Measurements from ENCODE around the gene TP53AIP1. TPM values are rescaled to one million over a fixed set of nuclear protein-coding genes. Genes with fewer than 3 reads are reported as not detected.

The TP53AIP1 gene
- total RNA-seq, 3 donors from 2014 or later (not counting 1 experiment from before 2014, with no cell fraction given): not detected

GRCh38 chr11:128967578-128967977 lies 24.9 kb upstream of the TP53AIP1 start:
- intact Hi-C loops (cut with micrococcal nuclease): no loop called here
- Mint-ChIP-seq H3K4me3 (no peak overlapping the region), H3K27ac (no peak overlapping the region), H3K36me3 (no peaks in the 10 kb centered on the region), H3K4me1 (peaks cover 31 to 39% of the 10 kb centered on the region in 2 donors), H3K9me3 (no peaks in the 10 kb centered on the region), H3K27me3 (ENCODE audit: low read depth in 2 of 2) (no peaks in the 10 kb centered on the region)
- Histone ChIP-seq H3K4me1 (ENCODE audit: control insufficient read depth, insufficient read depth, low read length) (peaks cover 15% of the 10 kb centered on the region), H3K36me3 (ENCODE audit: control insufficient read depth, insufficient read depth, low read length) (no peaks in the 10 kb centered on the region), H3K4me3 (ENCODE audit: low read length) (no peak overlapping the region), H3K9me3 (ENCODE audit: control insufficient read depth, insufficient read depth, low read length) (no peaks in the 10 kb centered on the region), H3K27me3 (ENCODE audit: control insufficient read depth, insufficient read depth, low read length) (no peaks in the 10 kb centered on the region), H3K27ac (ENCODE audit: low read length) (no peak overlapping the region)
- 85% methylated on average over 5 of the region's 6 CpGs for WGBS (ENCODE audit: insufficient coverage)
- no peak for DNase-seq
- ATAC-seq: no peak
- TF ChIP-seq CTCF (IDR thresholded peaks at IDR 0.05): no peak

GRCh38 chr11:128965485-128965884 lies 22.8 kb upstream of the TP53AIP1 start:
- H3K9me3 Mint-ChIP-seq: no peaks in the 10 kb centered on the region
- H3K4me3 Mint-ChIP-seq: peak overlapping the region; percentile 1
- Histone ChIP-seq H3K4me1 (ENCODE audit: control insufficient read depth, insufficient read depth, low read length) (peaks cover 12% of the 10 kb centered on the region), H3K27ac (ENCODE audit: low read length) (no peak overlapping the region), H3K36me3 (ENCODE audit: control insufficient read depth, insufficient read depth, low read length) (no peaks in the 10 kb centered on the region), H3K27me3 (ENCODE audit: control insufficient read depth, insufficient read depth, low read length) (no peaks in the 10 kb centered on the region), H3K9me3 (ENCODE audit: control insufficient read depth, insufficient read depth, low read length) (no peaks in the 10 kb centered on the region), H3K4me3 (ENCODE audit: low read length) (no peak overlapping the region)
- H3K36me3 Mint-ChIP-seq: no peaks in the 10 kb centered on the region
- H3K4me1 Mint-ChIP-seq: peaks cover 27 to 35% of the 10 kb centered on the region in 2 donors
- no peak for DNase-seq
- peak overlapping the region; percentile 13 to 21 for H3K27ac Mint-ChIP-seq
- intact Hi-C loops (cut with micrococcal nuclease): no loop called here
- 34% methylated on average over 4 of the region's 4 CpGs for WGBS (ENCODE audit: insufficient coverage)
- ATAC-seq: peak; percentile 82 to 84 (median 83)
- H3K27me3 Mint-ChIP-seq (ENCODE audit: low read depth in 2 of 2): no peaks in the 10 kb centered on the region
- no peak for TF ChIP-seq CTCF (IDR thresholded peaks at IDR 0.05)

- Histone ChIP-seq H3K36me3 (ENCODE audit: control insufficient read depth, insufficient read depth, low read length) (no peaks in the 10 kb centered on the region), H3K4me3 (ENCODE audit: low read length) (no peak overlapping the region), H3K9me3 (ENCODE audit: control insufficient read depth, insufficient read depth, low read length) (no peaks in the 10 kb centered on the region), H3K27me3 (ENCODE audit: control insufficient read depth, insufficient read depth, low read length) (no peaks in the 10 kb centered on the region), H3K4me1 (ENCODE audit: control insufficient read depth, insufficient read depth, low read length) (peaks cover 10% of the 10 kb centered on the region), H3K27ac (ENCODE audit: low read length) (no peak overlapping the region)
- no peak for DNase-seq
- no peak overlapping the region for H3K4me3 Mint-ChIP-seq
- H3K36me3 Mint-ChIP-seq: no peaks in the 10 kb centered on the region
- peak in 1 of 3 donors; percentile 41 for ATAC-seq
- H3K27me3 Mint-ChIP-seq (ENCODE audit: low read depth in 2 of 2): no peaks in the 10 kb centered on the region
- peak overlapping the region in 1 of 2 donors; percentile 68 for H3K27ac Mint-ChIP-seq
- H3K9me3 Mint-ChIP-seq: no peaks in the 10 kb centered on the region
- intact Hi-C loops (cut with micrococcal nuclease): no loop called here
- 60% methylated on average over 7 of the region's 7 CpGs for WGBS (ENCODE audit: insufficient coverage)
- TF ChIP-seq CTCF (IDR thresholded peaks at IDR 0.05): no peak
- H3K4me1 Mint-ChIP-seq: peaks cover 25 to 29% of the 10 kb centered on the region in 2 donors
Observed at GRCh38 chr11:128964463-128964930, 21.8 kb upstream of the TP53AIP1 start.

GRCh38 chr11:128963744-128964325 lies 21.2 kb upstream of the TP53AIP1 start:
- intact Hi-C loops (cut with micrococcal nuclease): no loop called here
- ATAC-seq (peak in 1 of 3 donors; percentile 38), DNase-seq (no peak)
- no peaks in the 10 kb centered on the region for H3K36me3 Mint-ChIP-seq
- H3K4me1 Mint-ChIP-seq: peaks cover 25 to 29% of the 10 kb centered on the region in 2 donors
- no peaks in the 10 kb centered on the region for H3K27me3 Mint-ChIP-seq (ENCODE audit: low read depth in 2 of 2)
- 80% methylated on average over 3 of the region's 3 CpGs for WGBS (ENCODE audit: insufficient coverage)
- H3K4me3 Mint-ChIP-seq: no peak overlapping the region
- Histone ChIP-seq H3K9me3 (ENCODE audit: control insufficient read depth, insufficient read depth, low read length) (no peaks in the 10 kb centered on the region), H3K4me1 (ENCODE audit: control insufficient read depth, insufficient read depth, low read length) (peaks cover 10% of the 10 kb centered on the region), H3K4me3 (ENCODE audit: low read length) (no peak overlapping the region), H3K27me3 (ENCODE audit: control insufficient read depth, insufficient read depth, low read length) (no peaks in the 10 kb centered on the region), H3K36me3 (ENCODE audit: control insufficient read depth, insufficient read depth, low read length) (no peaks in the 10 kb centered on the region), H3K27ac (ENCODE audit: low read length) (no peak overlapping the region)
- no peaks in the 10 kb centered on the region for H3K9me3 Mint-ChIP-seq
- H3K27ac Mint-ChIP-seq: no peak overlapping the region
- TF ChIP-seq CTCF (IDR thresholded peaks at IDR 0.05): no peak
